Pancreas (tissue), 10 donors: ENCODE data around the gene SLC5A9. TPM values are rescaled to one million over a fixed set of nuclear protein-coding genes. Genes with fewer than 3 reads are reported as not detected.
"Not testable (repeated sequence)": the region's sequence is repeated elsewhere in the genome, so short reads cannot be mapped to it uniquely, and the experiment has no call there.

ENCODE experiments used
- ATAC-seq, 4 donors: fragments of 200-7000 bp; cut with Tn5 transposase; one replicate each; pipeline versions ENCODE4 v1.8.0 to v1.9.1; 2020; ENCODE audit warnings: mild to moderate bottlenecking in 4 of 4, moderate library complexity in 4 of 4
- DNase-seq, 6 donors: peaks; one replicate each; pipeline ENCODE4 v3.0.0-alpha.2; 2020
- FAIRE-seq: peaks from 2 replicates; lab custom pipeline; 2012; peaks lifted over from hg19 to GRCh38; lab: Jason Lieb, UNC
- H3K27ac ChIP-seq, 4 donors: fragments of 200-600 bp; sonication (generic); 1 replicate in 3 of 4; 2 replicates in 1 of 4; pipeline versions ENCODE4 v1.5.0 to v1.8.0; 2020
- H3K27me3 ChIP-seq, 4 donors: fragments of 200-600 bp; one replicate each; pipeline ENCODE4 v1.8.0; 2021
- H3K36me3 ChIP-seq, 3 donors: fragments of 200-600 bp; sonication (generic) in 1 of 3; one replicate each; pipeline versions ENCODE4 v1.5.0 to v1.8.0; 2020 to 2021
- H3K4me1 ChIP-seq, 3 donors: fragments of 200-600 bp; one replicate each; pipeline ENCODE4 v1.8.0; 2021
- H3K4me3 ChIP-seq, 4 donors: fragments of 200-600 bp; sonication (generic) in 2 of 4; one replicate each; pipeline versions ENCODE4 v1.5.0 to v1.8.0; 2020 to 2021
- H3K9me3 ChIP-seq, 4 donors: fragments of 200-600 bp; one replicate each; pipeline ENCODE4 v1.8.0; 2021
- CTCF ChIP-seq, 4 donors: fragments of 200-600 bp; sonication (generic) in 3 of 4; IDR thresholded peaks; one replicate each; pipeline versions ENCODE4 v1.5.0 to v1.8.0; 2021; ENCODE audit warnings: antibody characterized with exemption in 4 of 4
- WGBS, 2 donors: extraction: QIAGEN DNeasy Blood & Tissue Kit; methylation state at CpG; one replicate each; pipeline ENCODE4 v1.1.7; 2013; 5-methylcytosine and 5-hydroxymethylcytosine counted together
- intact Hi-C, 3 donors: fragments of 100-400 bp; cut with DNase I; formaldehyde crosslinking; loops; one replicate each; pipeline versions ENCODE4 v1.11.1 to v1.14.2; 2022
- polyA plus RNA-seq, 2 donors: library from polyadenylated mRNA; stranded (reverse); fragments of 200-250 nt; gene quantifications; one replicate each; pipeline ENCODE4 v1.2.3, GENCODE V29; 2013
- total RNA-seq, 6 donors: library from RNA; stranded (reverse); fragmentation: NEBNext Ultra II Directional in 4 of 6; extraction: Animal tissue kit (Norgen Biotek cat#: 25700) in 4 of 6; gene quantifications; one replicate each; pipeline versions ENCODE4 v1.2.1 to v1.2.4, GENCODE V29; 2021 to 2023
- donor health status: healthy with polysubstance abuse.
- donor health status: DM: no; HTN: no; CAD: no; lungs with moderate emphysema.
- donor health status: DM: no; HTN: no; CAD: no.
- donor health status: control.
- donor health status: control.
- donor health status: Bipolar disorder and iron deficiency.
- donor health status: DM: yes; HTN: yes; CAD: no.
- donor health status: DM: no; HTN: no; CAD: no.
- donor health status: DM: no; HTN: no; CAD: no.
- donor health status: DM: yes; HTN: yes; CAD: no.

Gene SLC5A9
- total and polyA plus RNA-seq, 8 donors, result 1.4 to 20.9 (median 4.6) TPM

- Histone ChIP-seq H3K36me3 (no peaks in the 10 kb centered on the region), H3K4me1 (no peaks in the 10 kb centered on the region), H3K4me3 (no peak overlapping the region), H3K9me3 (no peaks in the 10 kb centered on the region), H3K27ac (no peak overlapping the region), H3K27me3 (no peaks in the 10 kb centered on the region)
- no peak for TF ChIP-seq CTCF (IDR thresholded peaks at IDR 0.05)
- intact Hi-C loops, result loop anchor here in 1 of 3 donors (10.0 kb wide), 1 partner anchor 103 kb away; no protein-coding TSS in a partner anchor
- DNase-seq (no peak), ATAC-seq (no peak), FAIRE-seq (no peak)
- WGBS, 2 donors, result 78 to 82% methylated on average over 12 of the region's 12 CpGs
Measured at GRCh38 chr1:48208251-48208650, 14.3 kb upstream of the SLC5A9 start.

GRCh38 chr1:48208652-48209051, 13.9 kb upstream of the SLC5A9 start:
- Histone ChIP-seq H3K4me3 (no peak overlapping the region), H3K27me3 (no peaks in the 10 kb centered on the region), H3K36me3 (no peaks in the 10 kb centered on the region), H3K9me3 (no peaks in the 10 kb centered on the region), H3K4me1 (no peaks in the 10 kb centered on the region), H3K27ac (no peak overlapping the region)
- ATAC-seq (no peak), FAIRE-seq (no peak), DNase-seq (no peak)
- intact Hi-C loops, result loop anchor here in 1 of 3 donors (10.0 kb wide), 1 partner anchor 104 kb away; no protein-coding TSS in a partner anchor
- WGBS, 2 donors, result 65 to 81% methylated on average over 4 of the region's 4 CpGs
- TF ChIP-seq CTCF (IDR thresholded peaks at IDR 0.05), result no peak

- FAIRE-seq, ATAC-seq, DNase-seq, H3K4me1 ChIP-seq, H3K27ac ChIP-seq, intact Hi-C loops, H3K4me3 ChIP-seq, H3K9me3 ChIP-seq, H3K36me3 ChIP-seq, H3K27me3 ChIP-seq: not testable (repeated sequence)
- WGBS, 2 donors, result 55 to 75% methylated on average over 7 to 8 of the region's 8 CpGs
Measured at GRCh38 chr1:48213462-48213861, 9.1 kb upstream of the SLC5A9 start.

- H3K4me1 ChIP-seq, H3K27me3 ChIP-seq, H3K36me3 ChIP-seq, FAIRE-seq, ATAC-seq, H3K4me3 ChIP-seq, H3K9me3 ChIP-seq, DNase-seq, intact Hi-C loops: not testable (repeated sequence)
- peak overlapping the region in 2 of 4 donors; percentile 15 to 44 for H3K27ac ChIP-seq
- 63 to 77% methylated on average over 5 of the region's 6 CpGs for WGBS, 2 donors
Measured at GRCh38 chr1:48214366-48214765, 8.2 kb upstream of the SLC5A9 start.

- H3K9me3 ChIP-seq, result no peaks in the 10 kb centered on the region
- intact Hi-C loops, result no loop called here
- 59 to 76% methylated on average over 4 of the region's 4 CpGs for WGBS, 2 donors
- no peak for TF ChIP-seq CTCF (IDR thresholded peaks at IDR 0.05)
- no peaks in the 10 kb centered on the region for H3K36me3 ChIP-seq
- DNase-seq (peak in 2 of 6 donors; percentile 22 to 35), ATAC-seq (peak; percentile 46 to 78 (median 66)), FAIRE-seq (no peak)
- no peaks in the 10 kb centered on the region for H3K4me1 ChIP-seq
- no peaks in the 10 kb centered on the region for H3K27me3 ChIP-seq
- no peak overlapping the region for H3K4me3 ChIP-seq
- H3K27ac ChIP-seq, result peak overlapping the region in 3 of 4 donors; percentile 15 to 44 (median 33)
Measured at GRCh38 chr1:48214820-48215219, 7.7 kb upstream of the SLC5A9 start.

- Histone ChIP-seq H3K4me3 (no peak overlapping the region), H3K36me3 (no peaks in the 10 kb centered on the region), H3K27me3 (no peaks in the 10 kb centered on the region), H3K4me1 (no peaks in the 10 kb centered on the region), H3K9me3 (no peaks in the 10 kb centered on the region), H3K27ac (peak overlapping the region in 3 of 4 donors; percentile 15 to 44 (median 33))
- FAIRE-seq (no peak), ATAC-seq (peak in 2 of 4 donors; percentile 12 to 25), DNase-seq (no peak)
- TF ChIP-seq CTCF (IDR thresholded peaks at IDR 0.05), result no peak
- intact Hi-C loops, result no loop called here
- WGBS, 2 donors, result 35 to 52% methylated on average over 1 of the region's 1 CpG
Measured at GRCh38 chr1:48215222-48215621, 7.3 kb upstream of the SLC5A9 start.
